ENCODE results near the gene ZNF653. TPM values are rescaled to one million over a fixed set of nuclear protein-coding genes. Genes with fewer than 3 reads are reported as not detected.

The ZNF653 gene
- total RNA-seq, 1 donor from 2014 or later = 14.1 TPM

DNA sequence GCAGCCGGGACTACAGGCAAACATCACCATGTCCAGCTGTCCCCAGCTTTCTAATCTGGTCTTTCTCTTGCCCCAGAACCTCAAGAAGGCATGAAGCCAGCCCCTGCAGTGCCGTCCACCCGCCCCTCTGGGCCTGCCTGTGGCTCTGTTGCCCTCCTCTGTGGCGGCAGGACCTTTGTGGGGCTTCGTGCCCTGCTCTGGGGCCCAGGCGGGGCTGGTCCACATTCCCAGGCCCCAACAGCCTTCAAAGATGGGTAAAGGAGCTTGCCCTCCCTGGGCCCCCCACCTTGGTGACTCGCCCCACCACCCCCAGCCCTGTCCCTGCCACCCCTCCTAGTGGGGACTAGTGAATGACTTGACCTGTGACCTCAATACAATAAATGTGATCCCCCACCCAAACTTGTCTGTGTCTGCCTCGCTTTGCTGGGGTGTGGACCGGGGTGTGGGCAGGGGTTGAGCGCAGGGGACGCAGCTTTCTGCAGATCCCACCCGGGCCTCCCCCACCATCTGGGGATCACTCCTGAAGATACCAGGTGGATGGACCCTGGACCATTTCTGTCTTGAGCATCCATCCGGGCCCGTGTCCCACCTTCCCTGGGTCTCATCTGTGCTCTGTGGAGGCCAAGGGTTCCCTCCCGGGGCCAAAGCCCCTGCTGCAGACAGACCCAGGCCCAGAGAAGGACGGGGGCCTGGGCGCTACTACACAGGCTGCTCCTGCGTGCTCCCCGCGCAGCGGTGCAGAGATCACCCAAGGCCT, 54.9 kb downstream of the ZNF653 start:
- ChIA-PET CTCF (interaction anchor here (1.4 kb wide), 1 partner anchor 70 kb away, joined by 3 read pairs; no protein-coding TSS in a partner anchor), POLR2A (no interaction called here)
- DNase-seq (no peak), ATAC-seq (ENCODE audit: low read depth) (no peak)
- Mint-ChIP-seq H3K9me3 (no peaks in the 10 kb centered on the region), H3K27me3 (no peaks in the 10 kb centered on the region), H3K4me1 (peaks cover 7% of the 10 kb centered on the region), H3K4me3 (no peak overlapping the region), H3K36me3 (ENCODE audit: low read depth) (peaks cover 32% of the 10 kb centered on the region), H3K27ac (no peak overlapping the region)
- intact Hi-C loops (cut with micrococcal nuclease) = loop anchor here (5.0 kb wide), 1 partner anchor 137 kb away; no protein-coding TSS in a partner anchor
- TF ChIP-seq, protein P1, sequence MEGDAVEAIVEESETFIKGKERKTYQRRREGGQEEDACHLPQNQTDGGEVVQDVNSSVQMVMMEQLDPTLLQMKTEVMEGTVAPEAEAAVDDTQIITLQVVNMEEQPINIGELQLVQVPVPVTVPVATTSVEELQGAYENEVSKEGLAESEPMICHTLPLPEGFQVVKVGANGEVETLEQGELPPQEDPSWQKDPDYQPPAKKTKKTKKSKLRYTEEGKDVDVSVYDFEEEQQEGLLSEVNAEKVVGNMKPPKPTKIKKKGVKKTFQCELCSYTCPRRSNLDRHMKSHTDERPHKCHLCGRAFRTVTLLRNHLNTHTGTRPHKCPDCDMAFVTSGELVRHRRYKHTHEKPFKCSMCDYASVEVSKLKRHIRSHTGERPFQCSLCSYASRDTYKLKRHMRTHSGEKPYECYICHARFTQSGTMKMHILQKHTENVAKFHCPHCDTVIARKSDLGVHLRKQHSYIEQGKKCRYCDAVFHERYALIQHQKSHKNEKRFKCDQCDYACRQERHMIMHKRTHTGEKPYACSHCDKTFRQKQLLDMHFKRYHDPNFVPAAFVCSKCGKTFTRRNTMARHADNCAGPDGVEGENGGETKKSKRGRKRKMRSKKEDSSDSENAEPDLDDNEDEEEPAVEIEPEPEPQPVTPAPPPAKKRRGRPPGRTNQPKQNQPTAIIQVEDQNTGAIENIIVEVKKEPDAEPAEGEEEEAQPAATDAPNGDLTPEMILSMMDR (IDR thresholded peaks at IDR 0.05) = no peak

DNA sequence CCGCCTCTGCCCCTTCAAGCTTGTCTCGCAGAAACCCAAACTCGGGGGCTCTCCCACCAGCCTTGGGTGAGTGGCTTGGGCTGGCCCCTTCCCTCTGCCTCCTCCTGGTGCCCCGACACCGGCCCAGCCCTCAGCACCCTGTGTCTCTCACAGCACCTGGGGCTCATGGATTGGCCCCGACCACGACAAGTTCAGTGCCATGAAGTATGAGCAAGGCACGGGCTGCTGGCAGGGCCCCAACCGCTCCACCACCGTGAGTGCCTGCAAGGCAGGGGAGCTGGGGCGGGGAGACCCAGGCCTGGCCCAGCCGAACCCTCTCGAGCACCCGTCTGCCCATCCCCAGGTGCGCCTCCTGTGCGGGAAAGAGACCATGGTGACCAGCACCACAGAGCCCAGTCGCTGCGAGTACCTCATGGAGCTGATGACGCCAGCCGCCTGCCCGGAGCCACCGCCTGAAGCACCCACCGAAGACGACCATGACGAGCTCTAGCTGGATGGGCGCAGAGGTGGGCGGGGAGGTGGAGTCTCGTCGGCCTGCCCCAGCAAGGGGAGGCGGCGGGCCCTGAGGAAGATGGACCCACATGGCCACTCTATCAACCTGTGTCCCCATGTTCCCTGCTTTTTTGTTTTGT, 56.6 kb downstream of the ZNF653 start:
- Mint-ChIP-seq H3K4me1 (peaks cover 7% of the 10 kb centered on the region), H3K9me3 (no peaks in the 10 kb centered on the region), H3K27ac (no peak overlapping the region), H3K4me3 (no peak overlapping the region), H3K27me3 (no peaks in the 10 kb centered on the region), H3K36me3 (ENCODE audit: low read depth) (peaks cover 49% of the 10 kb centered on the region)
- TF ChIP-seq, protein P1 (IDR thresholded peaks at IDR 0.05) = no peak
- DNase-seq (no peak), ATAC-seq (ENCODE audit: low read depth) (no peak)
- ChIA-PET POLR2A (no interaction called here), CTCF (interaction anchor here (1.2 to 1.5 kb wide), 2 partner anchors 33 to 68 kb away, joined by 3 read pairs; no protein-coding TSS in a partner anchor)
- intact Hi-C loops (cut with micrococcal nuclease) = loop anchor here (10.0 kb wide), 1 partner anchor 314 kb away; no protein-coding TSS in a partner anchor

DNA sequence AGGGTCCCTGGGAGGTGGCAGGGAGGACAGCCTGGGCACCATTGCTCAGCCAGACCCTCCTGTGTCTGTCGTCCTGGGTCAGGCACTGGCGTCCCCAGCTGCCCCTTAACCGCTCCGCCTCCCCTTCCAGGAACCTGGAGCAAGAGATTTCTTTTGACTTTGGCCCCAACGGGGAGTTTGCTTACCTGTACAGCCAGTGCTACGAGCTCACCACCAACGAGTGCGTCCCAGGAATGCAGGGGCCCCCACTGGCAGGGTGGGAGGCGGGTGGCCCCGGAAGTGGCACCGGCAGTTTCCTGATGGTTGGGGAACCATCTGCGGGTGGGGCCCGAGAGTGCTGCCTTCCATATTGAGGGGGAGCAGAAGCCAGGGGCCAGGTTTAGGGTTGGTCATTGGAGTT, 57.2 kb downstream of the ZNF653 start:
- ChIA-PET CTCF (interaction anchor here (0.6 to 1.5 kb wide), 4 partner anchors 34 to 67 kb away, joined by 3 to 4 read pairs (median 3); no protein-coding TSS in a partner anchor), POLR2A (no interaction called here)
- TF ChIP-seq, protein P1 (IDR thresholded peaks at IDR 0.05) = no peak
- ATAC-seq (ENCODE audit: low read depth) = no peak
- DNase-seq = no peak
- intact Hi-C loops (cut with micrococcal nuclease) = loop anchor here (10.0 kb wide), 1 partner anchor 314 kb away; no protein-coding TSS in a partner anchor
- no peaks in the 10 kb centered on the region for H3K27me3 Mint-ChIP-seq
- H3K27ac Mint-ChIP-seq = no peak overlapping the region
- H3K9me3 Mint-ChIP-seq = no peaks in the 10 kb centered on the region
- peaks cover 52% of the 10 kb centered on the region for H3K36me3 Mint-ChIP-seq (ENCODE audit: low read depth)
- H3K4me1 Mint-ChIP-seq = peaks cover 6% of the 10 kb centered on the region
- H3K4me3 Mint-ChIP-seq = no peak overlapping the region

DNA sequence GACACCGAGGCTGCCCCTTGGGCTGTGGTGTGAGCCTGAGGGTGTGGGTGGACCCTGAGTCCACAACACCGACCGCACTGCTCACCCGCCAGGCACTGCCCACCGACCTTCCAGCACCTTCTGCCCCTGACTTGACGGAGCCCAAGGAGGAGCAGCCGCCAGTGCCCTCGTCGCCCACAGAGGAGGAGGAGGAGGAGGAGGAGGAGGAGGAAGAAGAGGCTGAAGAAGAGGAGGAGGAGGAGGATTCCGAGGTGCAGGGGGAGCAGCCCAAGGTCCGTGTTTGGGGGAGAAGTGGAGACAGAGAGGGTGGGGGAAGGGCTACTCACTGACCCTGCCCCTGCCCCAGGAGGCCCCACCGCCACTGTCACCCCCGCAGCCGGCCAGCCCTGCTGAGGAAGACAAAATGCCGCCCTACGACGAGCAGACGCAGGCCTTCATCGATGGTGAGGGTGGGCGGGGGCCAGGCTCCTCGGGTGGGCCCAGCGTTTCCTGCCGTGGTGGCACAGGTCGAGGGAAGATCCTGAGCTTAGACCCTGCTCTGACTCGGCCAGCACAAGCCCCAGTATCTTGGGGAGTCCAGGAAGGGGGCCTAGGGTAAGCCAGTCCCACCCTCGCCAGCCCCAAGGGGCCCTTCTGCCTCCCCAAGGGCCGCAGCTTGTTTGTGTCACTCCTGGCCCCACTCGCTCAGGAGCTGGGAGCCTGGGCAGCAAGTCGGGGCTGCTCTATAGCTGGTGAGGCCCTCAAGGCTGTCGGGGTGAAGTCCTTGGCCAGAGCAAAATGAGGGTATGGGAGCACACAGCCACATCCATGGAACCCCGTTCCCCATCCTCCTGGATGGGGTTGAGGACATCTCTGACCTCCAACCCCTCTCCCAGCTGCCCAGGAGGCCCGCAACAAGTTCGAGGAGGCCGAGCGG, 58.0 kb downstream of the ZNF653 start:
- H3K36me3 Mint-ChIP-seq (ENCODE audit: low read depth) = peaks cover 57% of the 10 kb centered on the region
- peaks cover 5% of the 10 kb centered on the region for H3K4me1 Mint-ChIP-seq
- ChIA-PET POLR2A (no interaction called here), CTCF (interaction anchor here (1.0 to 1.5 kb wide), 2 partner anchors 35 to 65 kb away, joined by 3 to 4 read pairs; no protein-coding TSS in a partner anchor)
- H3K27ac Mint-ChIP-seq = no peak overlapping the region
- TF ChIP-seq, protein P1 (IDR thresholded peaks at IDR 0.05) = no peak
- ATAC-seq (ENCODE audit: low read depth) (no peak), DNase-seq (no peak)
- H3K9me3 Mint-ChIP-seq = no peaks in the 10 kb centered on the region
- H3K27me3 Mint-ChIP-seq = no peaks in the 10 kb centered on the region
- no peak overlapping the region for H3K4me3 Mint-ChIP-seq
- intact Hi-C loops (cut with micrococcal nuclease) = loop anchor here (10.0 kb wide), 1 partner anchor 313 kb away; no protein-coding TSS in a partner anchor
